Osteoblast (primary cell): ENCODE data around the gene RPL38. TPM values are rescaled to one million over a fixed set of nuclear protein-coding genes. Genes with fewer than 3 reads are reported as not detected.
A peak's percentile ranks its signal among the peaks of the same experiment; 100 is the strongest.

ENCODE experiments used
- DNase-seq: peaks from one replicate; pipeline ENCODE4 v3.0.0; 2011; ENCODE audit warnings: low spot score, mixed read lengths; ENCODE audit not compliant: insufficient read length; ENCODE audit errors: missing footprints
- H2AFZ ChIP-seq: 2 replicates; pipeline ENCODE4 v1.6.0; 2011; ENCODE audit warnings: mild to moderate bottlenecking, low read length
- H3K27ac ChIP-seq: 2 replicates; pipeline ENCODE4 v1.5.1; 2011; ENCODE audit warnings: mild to moderate bottlenecking, low read depth, low read length, moderate library complexity
- H3K27me3 ChIP-seq: 2 replicates; pipeline ENCODE4 v1.6.0; 2012; ENCODE audit warnings: mild to moderate bottlenecking, control low read depth, inconsistent platforms, low read length, moderate library complexity; ENCODE audit not compliant: insufficient read depth
- H3K36me3 ChIP-seq: 2 replicates; pipeline ENCODE4 v1.5.1; 2011; ENCODE audit warnings: mild to moderate bottlenecking, low read length, control low read depth, moderate library complexity; ENCODE audit not compliant: insufficient read depth
- H3K4me1 ChIP-seq: 2 replicates; pipeline ENCODE4 v1.5.1; 2011; ENCODE audit warnings: mild to moderate bottlenecking, low read length, control low read depth, moderate library complexity; ENCODE audit not compliant: insufficient read depth
- H3K4me2 ChIP-seq: 2 replicates; pipeline ENCODE4 v1.6.0; 2011; ENCODE audit warnings: mild to moderate bottlenecking, low read length; ENCODE audit not compliant: insufficient read depth
- H3K4me3 ChIP-seq: fragments of 200-600 bp; sonication (generic); 3 replicates; pipeline ENCODE4 v1.5.1; 2012; ENCODE audit warnings: mild to moderate bottlenecking, low read length, inconsistent platforms; ENCODE audit not compliant: insufficient read depth
- H3K79me2 ChIP-seq: 2 replicates; pipeline ENCODE4 v1.6.0; 2012; ENCODE audit warnings: mild to moderate bottlenecking, low read length, control low read depth, inconsistent platforms; ENCODE audit not compliant: insufficient read depth
- H3K9me3 ChIP-seq: 2 replicates; pipeline ENCODE4 v1.5.1; 2011; ENCODE audit warnings: low read depth, low read length, control low read depth
- H4K20me1 ChIP-seq: 2 replicates; pipeline ENCODE4 v1.6.0; 2012; ENCODE audit warnings: mild to moderate bottlenecking, low read length, control low read depth; ENCODE audit not compliant: insufficient read depth
- CTCF ChIP-seq: IDR thresholded peaks from 2 replicates; pipeline ENCODE4 v1.5.1; 2011; ENCODE audit warnings: mild to moderate bottlenecking, low read depth, low read length, moderate library complexity; ENCODE audit errors: extremely low read depth
- total RNA-seq: library from RNA; depleted of rRNA; stranded (reverse); fragments of >200 nt; gene quantifications from 2 replicates; pipeline ENCODE4 v1.2.3, GENCODE V29; 2012

RPL38 gene
- total RNA-seq, 1 donor: 470 TPM

GRCh38 chr17:74204474-74204873 lies 996 bp downstream of the RPL38 start:
- peaks cover 17% of the 10 kb centered on the region for H3K27me3 ChIP-seq
- peaks cover 52% of the 10 kb centered on the region for H4K20me1 ChIP-seq
- DNase-seq: no peak
- peak overlapping the region; percentile 91 for H3K27ac ChIP-seq
- H2AFZ ChIP-seq: no peak overlapping the region
- no peak for TF ChIP-seq CTCF
- peak overlapping the region; percentile 97 for H3K4me3 ChIP-seq
- H3K9me3 ChIP-seq: no peaks in the 10 kb centered on the region
- peaks cover 49% of the 10 kb centered on the region for H3K79me2 ChIP-seq
- peak overlapping the region; percentile 94 for H3K4me2 ChIP-seq
- peaks cover 43% of the 10 kb centered on the region for H3K36me3 ChIP-seq
- peaks cover 33% of the 10 kb centered on the region for H3K4me1 ChIP-seq

- H3K79me2 ChIP-seq: peaks cover 49% of the 10 kb centered on the region
Measured at GRCh38 chr17:74205274-74205673, 1.8 kb downstream of the RPL38 start.

GRCh38 chr17:74206332-74206818 lies 2.9 kb downstream of the RPL38 start:
- peaks cover 58% of the 10 kb centered on the region for H3K36me3 ChIP-seq
- no peak overlapping the region for H3K4me3 ChIP-seq
- peak overlapping the region; percentile 94 for H3K4me2 ChIP-seq
- no peak for TF ChIP-seq CTCF
- peaks cover 46% of the 10 kb centered on the region for H3K4me1 ChIP-seq
- peaks cover 49% of the 10 kb centered on the region for H3K79me2 ChIP-seq
- H3K9me3 ChIP-seq: no peaks in the 10 kb centered on the region
- H3K27me3 ChIP-seq: peaks cover 10% of the 10 kb centered on the region
- H3K27ac ChIP-seq: peak overlapping the region; percentile 5
- peaks cover 71% of the 10 kb centered on the region for H4K20me1 ChIP-seq
- no peak for DNase-seq
- H2AFZ ChIP-seq: no peak overlapping the region

More at GRCh38 chr17:74205274-74205673, 1.8 kb downstream of the RPL38 start:
- Histone ChIP-seq H2AFZ (no peak overlapping the region), H3K27ac (peak overlapping the region; percentile 21), H3K36me3 (peaks cover 51% of the 10 kb centered on the region), H3K4me3 (peak overlapping the region; percentile 97), H4K20me1 (peaks cover 60% of the 10 kb centered on the region), H3K9me3 (no peaks in the 10 kb centered on the region), H3K4me2 (peak overlapping the region; percentile 94), H3K27me3 (peaks cover 15% of the 10 kb centered on the region), H3K4me1 (peaks cover 36% of the 10 kb centered on the region)
- peak; percentile 68 for DNase-seq
- no peak for TF ChIP-seq CTCF

DNA sequence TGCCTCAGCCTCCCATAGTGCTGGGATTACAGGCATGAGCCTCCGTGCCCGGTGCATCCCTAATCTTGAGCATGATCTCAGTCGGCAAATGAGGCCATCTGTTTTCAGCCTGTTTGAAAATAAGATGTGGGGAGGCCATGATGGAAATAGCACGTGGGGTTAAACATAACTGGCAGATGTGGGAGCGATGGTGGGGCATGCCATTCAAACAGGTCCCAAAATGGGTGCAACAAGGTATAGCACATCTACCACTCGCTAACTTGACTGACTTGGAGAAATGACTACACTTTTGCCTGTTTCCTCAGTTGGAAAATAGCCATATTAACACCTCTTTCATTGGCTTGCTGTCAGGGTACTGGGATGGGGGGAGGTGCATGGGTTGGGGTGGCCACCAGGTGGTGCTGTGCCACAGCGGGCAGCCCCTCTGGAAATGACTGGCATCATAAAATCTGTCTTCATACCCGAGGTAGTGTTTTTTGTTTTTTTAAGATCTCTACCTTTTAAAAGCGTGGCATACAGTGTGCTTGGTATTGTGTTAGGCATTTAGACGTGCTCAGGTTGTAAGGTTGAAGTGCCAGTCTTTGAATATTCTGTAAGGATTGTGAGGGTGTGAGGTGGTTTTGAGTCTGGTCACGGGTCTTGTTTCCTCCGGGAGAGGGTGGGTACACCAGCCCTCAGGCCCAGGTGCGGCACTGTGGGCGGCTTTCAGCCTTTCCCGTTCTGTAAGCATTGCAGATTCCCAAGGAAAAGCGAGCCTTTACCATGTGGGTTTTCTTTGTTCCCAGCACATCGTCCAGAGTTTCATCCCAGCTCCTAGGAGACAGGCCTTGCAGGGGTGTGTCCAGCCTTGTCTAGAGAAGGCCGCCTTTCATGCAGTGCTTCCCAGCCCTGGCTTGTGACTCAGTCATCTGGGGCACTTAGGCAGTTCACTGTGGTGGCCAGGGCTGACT lies 7.0 kb downstream of the RPL38 start:
- DNase-seq: peak; percentile 97
- no peaks in the 10 kb centered on the region for H3K27me3 ChIP-seq
- H3K4me3 ChIP-seq: no peak overlapping the region
- no peak overlapping the region for H2AFZ ChIP-seq
- peaks cover 59% of the 10 kb centered on the region for H4K20me1 ChIP-seq
- H3K4me1 ChIP-seq: peaks cover 45% of the 10 kb centered on the region
- H3K4me2 ChIP-seq: no peak overlapping the region
- H3K36me3 ChIP-seq: peaks cover 50% of the 10 kb centered on the region
- peak; percentile 98 for TF ChIP-seq CTCF
- H3K9me3 ChIP-seq: no peaks in the 10 kb centered on the region
- H3K79me2 ChIP-seq: peaks cover 29% of the 10 kb centered on the region
- no peak overlapping the region for H3K27ac ChIP-seq
